Endothelial cell of umbilical vein (primary cell): ENCODE results near the gene PCDHB12. TPM values are rescaled to one million over a fixed set of nuclear protein-coding genes. Genes with fewer than 3 reads are reported as not detected.
"Not testable (repeated sequence)": the region's sequence is repeated elsewhere in the genome, so short reads cannot be mapped to it uniquely, and the experiment has no call there.

Experiments used
- BruUV-seq: library from RNA; stranded (reverse); fragments of 400-500 nt; replicated peaks from 2 replicates; lab custom pipeline; 2021; lab: Mats Ljungman, UMichigan
- CTCF ChIA-PET: fragments of 300-600, 350-600 bp; sonication (Branson Sonifier 250); formaldehyde crosslinking; loops from one replicate; lab custom pipeline; 2021; ENCODE audit warnings: antibody characterized with exemption, inconsistent platforms; lab: Charles Lee
- POLR2A ChIA-PET: fragments of 300-600, 350-600 bp; sonication (Branson Sonifier 250); formaldehyde crosslinking; loops from one replicate; lab custom pipeline; 2021; ENCODE audit warnings: antibody characterized with exemption, inconsistent platforms; lab: Charles Lee
- DNase-seq: peaks from one replicate; pipeline ENCODE4 v3.0.0-alpha.2; 2011; ENCODE audit warnings: low read depth, low spot score
- FAIRE-seq: peaks from 2 replicates; lab custom pipeline; 2011; peaks lifted over from hg19 to GRCh38; lab: Jason Lieb, UNC
- H2AFZ ChIP-seq: 2 replicates; pipeline ENCODE4 v1.6.0; 2012; ENCODE audit warnings: low read depth, low read length, control low read depth, inconsistent platforms
- H3K27ac ChIP-seq: 2 replicates; pipeline ENCODE4 v1.5.1; 2011; ENCODE audit warnings: low read depth, mild to moderate bottlenecking, control low read depth, low read length, moderate library complexity; ENCODE audit not compliant: insufficient read depth
- H3K27me3 ChIP-seq, 2 experiments: 2 replicates each; pipeline versions ENCODE4 v1.6.0 to v1.6.1; 2011; ENCODE audit warnings: low read length in 2 of 2, mixed read lengths in 1 of 2; ENCODE audit not compliant: control insufficient read depth in 2 of 2, insufficient read depth in 2 of 2
- H3K36me3 ChIP-seq, 2 experiments: 2 replicates in 1 of 2; 3 replicates in 1 of 2; pipeline ENCODE4 v1.5.1; 2011; ENCODE audit warnings: low read length in 2 of 2, mild to moderate bottlenecking in 1 of 2, moderate library complexity in 1 of 2; ENCODE audit not compliant: control insufficient read depth in 2 of 2, insufficient read depth in 2 of 2; ENCODE audit errors: extremely low read depth in 1 of 2
- H3K4me1 ChIP-seq: 3 replicates; pipeline ENCODE4 v1.5.1; 2011; ENCODE audit warnings: mild to moderate bottlenecking, low read length; ENCODE audit not compliant: control insufficient read depth, insufficient read depth; ENCODE audit errors: extremely low read depth
- H3K4me2 ChIP-seq: 2 replicates; pipeline ENCODE4 v1.6.1; 2011; ENCODE audit warnings: low read length, control low read depth, mixed read lengths; ENCODE audit not compliant: insufficient read depth
- H3K4me3 ChIP-seq, 3 experiments: fragments of 200-600 bp in 1 of 3; sonication (generic), shearing (Covaris generic) in 1 of 3; replicated peaks in 1 of 3; 2 replicates each; pipeline ENCODE4 v1.5.1; 2011 to 2016; ENCODE audit warnings: control low read depth in 3 of 3, low read length in 3 of 3, mild to moderate bottlenecking in 2 of 3, inconsistent platforms in 1 of 3, low read depth in 1 of 3, moderate library complexity in 1 of 3; ENCODE audit not compliant: insufficient read depth in 1 of 3
- H3K79me2 ChIP-seq: 2 replicates; pipeline ENCODE4 v1.6.0; 2012; ENCODE audit warnings: low read length, inconsistent platforms; ENCODE audit not compliant: control insufficient read depth, insufficient read depth
- H3K9ac ChIP-seq: replicated peaks from 2 replicates; pipeline ENCODE3; 2011; ENCODE audit warnings: low read length, control low read depth; ENCODE audit not compliant: insufficient read depth; ENCODE audit errors: extremely low read depth
- H3K9me1 ChIP-seq: replicated peaks from 3 replicates; pipeline ENCODE4 v1.6.0; 2011; ENCODE audit warnings: mild to moderate bottlenecking, low read length; ENCODE audit not compliant: control insufficient read depth, insufficient read depth; ENCODE audit errors: extremely low read depth
- H3K9me3 ChIP-seq: replicated peaks from 2 replicates; pipeline ENCODE4 v1.5.1; 2012; ENCODE audit warnings: low read length, inconsistent platforms; ENCODE audit not compliant: control insufficient read depth, insufficient read depth
- H4K20me1 ChIP-seq: replicated peaks from 2 replicates; pipeline ENCODE3; 2011; ENCODE audit warnings: mild to moderate bottlenecking, low read length; ENCODE audit not compliant: control insufficient read depth, insufficient read depth; ENCODE audit errors: extremely low read depth
- CTCF ChIP-seq, 2 donors: IDR thresholded peaks; 1 replicate in 1 of 2; 2 replicates in 1 of 2; pipeline ENCODE4 v1.5.1; 2011; ENCODE audit warnings: low read length in 2 of 2, mild to moderate bottlenecking in 2 of 2, moderate library complexity in 2 of 2, control low read depth in 1 of 2, inconsistent platforms in 1 of 2, low read depth in 1 of 2; ENCODE audit not compliant: insufficient read depth in 1 of 2; ENCODE audit errors: extremely low read depth in 1 of 2
- EZH2 ChIP-seq: IDR thresholded peaks from 2 replicates; pipeline ENCODE4 v1.6.1; 2012; ENCODE audit warnings: borderline replicate concordance, low read depth, mild to moderate bottlenecking, moderate library complexity, low read length, inconsistent platforms; ENCODE audit not compliant: severe bottlenecking
- FOS ChIP-seq: IDR thresholded peaks from 2 replicates; pipeline ENCODE4 v1.6.1; 2011; ENCODE audit warnings: mild to moderate bottlenecking, low read length, moderate library complexity, borderline replicate concordance; ENCODE audit not compliant: insufficient read depth
- GATA2 ChIP-seq: IDR thresholded peaks from 2 replicates; pipeline ENCODE4 v1.7.0; 2011; ENCODE audit warnings: low read depth, mild to moderate bottlenecking, moderate library complexity, mixed read lengths, low read length; ENCODE audit not compliant: insufficient read length, insufficient read depth
- JUN ChIP-seq: IDR thresholded peaks from 2 replicates; pipeline ENCODE4 v1.6.1; 2011; ENCODE audit warnings: borderline replicate concordance, low read depth; ENCODE audit not compliant: insufficient read length, insufficient read depth
- MAX ChIP-seq: IDR thresholded peaks from 2 replicates; pipeline ENCODE4 v1.6.1; 2011; ENCODE audit not compliant: insufficient read depth, insufficient read length
- MYC ChIP-seq: IDR thresholded peaks from one replicate; pipeline ENCODE4 v1.6.1; 2011; ENCODE audit warnings: mild to moderate bottlenecking, low read depth, low read length
- POLR2A ChIP-seq: IDR thresholded peaks from 2 replicates; pipeline ENCODE4 v1.6.1; 2012; ENCODE audit warnings: low read depth, mild to moderate bottlenecking, control low read depth, low read length
- POLR2AphosphoS5 ChIP-seq: IDR thresholded peaks from 2 replicates; pipeline ENCODE4 v1.6.1; 2012; ENCODE audit warnings: low read depth, mild to moderate bottlenecking, control low read depth, low read length, moderate library complexity; ENCODE audit not compliant: insufficient read depth
- dilution Hi-C: fragments of 300-500 bp; cut with MboI; formaldehyde crosslinking; loops from one replicate; pipeline ENCODE4 v1.15.0; 2019; ENCODE audit warnings: low sequenced_read_pairs; ENCODE audit not compliant: extremely low pct_ligation_motif_present
- intact Hi-C: fragments of 100-400 bp; cut with micrococcal nuclease; formaldehyde crosslinking; loops from one replicate; pipeline ENCODE4 v1.10.0; 2022
- polyA plus RNA-seq, 4 experiments: library from polyadenylated mRNA; depleted of rRNA in 3 of 4; stranded (reverse) in 3 of 4; unstranded in 1 of 4; fragments of >200 nt; gene quantifications; 2 replicates each; pipeline versions ENCODE4 v1.2.1 to v1.2.3, GENCODE V29; 2011 to 2012; ENCODE audit warnings: missing spikeins in 1 of 4
- total RNA-seq: library from RNA; stranded (reverse); gene quantifications from 2 replicates; pipeline ENCODE4 v1.2.3, GENCODE V29; 2021

Gene PCDHB12
- total and polyA plus RNA-seq, 2 donors (not counting 3 experiments of a cell fraction or from before 2014, with no cell fraction given), result 0.20 to 0.36 TPM

- TF ChIP-seq MYC, result no peak
- no peak for TF ChIP-seq FOS
- no peak for TF ChIP-seq JUN
- TF ChIP-seq GATA2, result no peak
- no peak for TF ChIP-seq CTCF (IDR thresholded peaks at IDR 0.05; ENCODE audit: extremely low read depth in 1 of 2, insufficient read depth in 1 of 2, low read depth in 1 of 2, low read length in 2 of 2)
- no peak for TF ChIP-seq POLR2A
- no peak for TF ChIP-seq MAX
- TF ChIP-seq EZH2, result no peak
- TF ChIP-seq POLR2AphosphoS5, result no peak
- Histone ChIP-seq H2AFZ (no peak within 1 kb of the TSS), H3K9ac (no peak within 1 kb of the TSS), H3K36me3 (no peaks in the 10 kb centered on the region), H3K9me1 (no peaks in the 10 kb centered on the region), H3K27me3 (no peaks in the 10 kb centered on the region), H3K79me2 (no peaks in the 10 kb centered on the region), H3K4me2 (peak within 1 kb of the TSS; percentile 11), H4K20me1 (no peaks in the 10 kb centered on the region), H3K27ac (no peak within 1 kb of the TSS), H3K9me3 (no peaks in the 10 kb centered on the region), H3K4me1 (no peaks in the 10 kb centered on the region), H3K4me3 (peak within 1 kb of the TSS in 1 of 3 experiments; percentile 32)
- DNase-seq, result peak; percentile 31
- CTCF ChIA-PET, result interaction anchor here (0.6 to 3.3 kb wide), 23 partner anchors 11 to 344 kb away, joined by 3 to 48 read pairs (median 4); partner anchors contain the start of genes PCDHB12, PCDHB15, PCDHGA1 and PCDHGA10
- no peak for FAIRE-seq
- POLR2A ChIA-PET, result no interaction called here
- BruUV-seq, result no TSS peak
- intact Hi-C loops (no loop called here), dilution Hi-C loops (no loop called here)
These were observed 14.7 kb downstream of the PCDHB12 start, which contains the start of gene PCDHB14 for GRCh38 chr5:141223112-141223783. PCDHB14 (plus strand) TSS chr5:141223343; CDS start chr5:141223506, 163 bp downstream.

DNA sequence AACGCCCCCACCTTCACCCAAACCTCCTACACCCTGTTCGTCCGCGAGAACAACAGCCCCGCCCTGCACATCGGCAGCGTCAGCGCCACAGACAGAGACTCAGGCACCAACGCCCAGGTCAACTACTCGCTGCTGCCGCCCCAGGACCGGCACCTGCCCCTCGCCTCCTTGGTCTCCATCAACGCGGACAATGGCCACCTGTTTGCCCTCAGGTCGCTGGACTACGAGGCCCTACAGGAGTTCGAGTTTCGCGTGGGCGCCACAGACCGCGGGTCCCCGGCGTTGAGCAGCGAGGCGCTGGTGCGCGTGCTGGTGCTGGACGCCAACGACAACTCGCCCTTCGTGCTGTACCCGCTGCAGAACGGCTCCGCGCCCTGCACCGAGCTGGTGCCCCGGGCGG, 16.3 kb downstream of the PCDHB12 start:
- BruUV-seq, dilution Hi-C loops, H3K4me1 ChIP-seq, H3K9me3 ChIP-seq, H3K79me2 ChIP-seq, DNase-seq, H3K36me3 ChIP-seq, H3K9ac ChIP-seq, H3K4me2 ChIP-seq, H4K20me1 ChIP-seq, H2AFZ ChIP-seq, CTCF ChIA-PET, H3K27ac ChIP-seq, POLR2A ChIA-PET, H3K27me3 ChIP-seq, FAIRE-seq, H3K4me3 ChIP-seq, intact Hi-C loops, H3K9me1 ChIP-seq: not testable (repeated sequence)
